ENCODE results near the gene MAGI2. TPM values are rescaled to one million over a fixed set of nuclear protein-coding genes. Genes with fewer than 3 reads are reported as not detected.

MAGI2 gene
- total RNA-seq, result 8.0 TPM

DNA sequence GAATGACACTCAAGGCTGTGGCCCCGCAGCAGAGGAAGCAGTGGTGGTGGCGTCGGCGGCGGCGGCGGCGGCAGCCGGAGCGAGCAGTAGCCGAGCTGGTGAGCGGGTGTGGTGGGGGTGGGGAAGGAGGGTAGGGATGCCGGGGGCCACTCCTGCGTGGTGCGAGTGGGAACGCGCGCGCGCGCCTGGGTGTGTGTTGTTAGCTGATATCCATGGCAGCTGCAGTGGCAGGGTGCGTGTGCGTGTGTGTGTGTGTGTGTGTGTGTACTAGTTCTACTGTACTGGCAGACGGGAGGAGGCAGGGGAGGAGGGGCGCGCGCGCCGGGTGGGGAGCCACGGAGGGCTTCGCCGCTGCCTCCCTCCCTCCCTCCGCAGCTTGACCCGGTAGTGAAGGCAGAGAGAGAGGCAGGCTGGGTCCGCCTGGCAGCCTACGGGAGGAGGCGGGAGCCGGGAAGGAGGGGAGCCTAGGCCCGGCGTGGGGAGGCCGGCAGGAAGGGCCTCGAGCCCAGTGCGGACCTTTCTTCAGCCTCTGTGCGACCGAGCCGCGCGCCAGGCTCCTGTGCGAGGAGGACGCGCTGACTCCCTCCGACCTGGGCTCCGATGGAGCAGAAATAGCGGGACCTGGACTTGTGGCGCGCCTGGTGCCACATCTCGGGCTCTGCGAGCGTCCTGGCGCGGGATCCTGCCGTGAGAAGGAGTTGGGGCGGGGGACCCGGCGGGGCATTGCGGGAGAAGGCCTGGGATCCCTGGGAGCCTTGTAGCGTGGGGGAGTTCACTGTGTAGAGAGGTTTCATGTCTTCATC is at the start of gene MAGI2:
Gene MAGI2 (minus strand): TSS at position 110 of the 803 bp plus-strand sequence. CDS start 347 bp downstream, outside the sequence.
- DNase-seq, result peak; percentile 91

DNA sequence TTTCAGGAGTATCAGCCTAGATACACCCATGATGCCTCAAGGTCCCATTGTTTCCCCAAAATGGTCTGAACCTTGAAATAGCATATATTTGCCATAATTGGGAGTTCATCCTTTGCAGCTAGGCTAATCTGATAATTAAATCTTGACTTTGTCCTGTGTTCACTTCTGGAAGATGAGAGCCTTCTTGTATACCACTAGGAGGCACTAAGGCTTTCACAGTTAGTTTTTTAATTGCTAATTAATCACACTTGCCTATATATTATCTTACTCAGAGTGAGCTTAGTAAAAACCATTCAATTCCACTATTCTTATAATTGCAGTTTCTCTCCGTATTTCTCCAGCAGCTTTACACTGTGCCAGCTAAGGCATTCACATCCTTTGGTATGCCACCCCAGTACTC is 48.7 kb upstream of the MAGI2 start:
- no peak for DNase-seq

DNA sequence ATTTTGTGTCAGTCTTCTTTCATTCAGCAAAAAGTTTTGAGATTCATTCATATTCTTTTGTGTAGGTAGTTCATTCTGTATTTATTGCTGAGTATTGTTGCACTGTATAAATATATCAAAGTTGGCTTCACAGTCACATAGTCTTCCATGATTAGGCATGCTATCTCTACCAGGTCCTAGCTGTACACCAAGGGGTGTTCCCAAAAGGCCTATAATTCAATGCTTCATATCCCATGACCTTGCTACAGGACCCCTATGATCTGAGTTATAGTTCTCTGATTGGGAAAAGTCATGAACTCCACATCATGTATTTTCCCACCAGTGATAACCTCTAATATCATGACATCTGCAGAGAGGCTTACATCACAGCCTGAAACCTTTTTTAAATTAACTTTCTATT is 47.3 kb upstream of the MAGI2 start:
- DNase-seq, result no peak

DNA sequence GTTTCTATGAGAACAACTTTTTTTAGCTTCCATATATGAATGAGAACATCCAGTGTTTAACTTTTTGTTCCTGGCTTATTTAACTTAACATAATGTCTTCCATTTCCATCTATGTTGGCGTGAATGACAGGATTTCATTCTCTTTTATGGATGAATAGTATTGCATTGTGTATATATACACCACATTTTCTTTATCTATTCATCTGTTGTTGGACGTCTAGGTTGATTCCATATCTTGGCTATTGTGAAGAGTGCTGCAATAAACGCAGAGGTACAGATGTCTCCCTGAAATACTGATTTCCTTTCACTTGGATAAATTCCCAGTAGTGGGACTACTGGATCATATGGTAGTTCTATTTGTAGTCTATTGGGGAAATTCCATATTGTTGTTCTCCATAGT is 44.3 kb upstream of the MAGI2 start:
- no peak for DNase-seq

DNA sequence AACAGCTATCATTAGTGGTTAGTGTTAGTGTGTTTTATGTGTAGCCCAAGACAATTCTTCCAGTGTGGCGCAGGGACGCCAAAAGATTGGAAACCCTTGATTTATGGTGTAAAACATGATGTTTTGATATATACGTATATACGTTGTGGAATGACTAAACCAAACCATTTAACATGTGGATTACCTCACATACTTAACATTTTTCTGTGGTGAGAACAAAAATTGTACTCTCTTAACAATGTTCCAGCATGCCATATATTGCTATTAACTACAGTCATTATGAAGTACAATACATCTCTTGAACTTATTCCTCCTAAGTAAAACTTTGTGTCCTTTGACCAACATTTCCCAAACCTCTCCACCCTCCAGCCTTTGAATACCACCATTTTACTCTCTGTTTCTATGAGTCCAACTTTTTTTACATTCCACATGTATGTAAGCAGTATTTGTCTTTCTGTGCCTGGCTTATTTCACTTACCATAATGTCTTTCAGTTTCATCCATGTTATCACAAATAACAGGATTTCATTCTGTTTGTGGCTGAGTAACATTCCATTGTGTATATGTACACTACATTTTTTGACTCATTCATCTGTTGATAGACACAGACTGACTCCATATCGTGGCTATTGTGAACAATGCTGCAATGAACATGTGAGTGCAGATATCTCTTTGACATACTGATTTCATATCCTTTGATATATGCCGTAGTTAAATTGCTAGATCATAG is 42.2 kb upstream of the MAGI2 start:
- DNase-seq, result no peak

DNA sequence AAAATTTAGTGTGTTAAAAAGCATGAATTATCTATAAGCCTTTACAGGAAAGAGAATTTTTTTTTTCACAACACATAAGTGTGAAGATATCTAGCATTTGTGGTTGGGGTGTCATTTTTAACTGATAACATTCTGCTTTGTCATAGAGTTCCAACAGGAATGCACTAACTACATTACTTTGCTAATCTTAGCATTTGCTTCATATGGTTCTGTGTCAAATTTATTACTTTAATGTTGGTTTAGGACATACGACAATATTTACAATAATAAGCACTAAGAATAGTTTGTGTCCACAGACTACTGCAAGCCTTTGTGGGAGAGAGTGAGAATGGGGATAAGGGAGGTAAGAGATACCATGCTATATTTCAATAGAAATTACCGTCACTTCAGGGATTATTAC is 40.6 kb upstream of the MAGI2 start:
- no peak for DNase-seq

DNA sequence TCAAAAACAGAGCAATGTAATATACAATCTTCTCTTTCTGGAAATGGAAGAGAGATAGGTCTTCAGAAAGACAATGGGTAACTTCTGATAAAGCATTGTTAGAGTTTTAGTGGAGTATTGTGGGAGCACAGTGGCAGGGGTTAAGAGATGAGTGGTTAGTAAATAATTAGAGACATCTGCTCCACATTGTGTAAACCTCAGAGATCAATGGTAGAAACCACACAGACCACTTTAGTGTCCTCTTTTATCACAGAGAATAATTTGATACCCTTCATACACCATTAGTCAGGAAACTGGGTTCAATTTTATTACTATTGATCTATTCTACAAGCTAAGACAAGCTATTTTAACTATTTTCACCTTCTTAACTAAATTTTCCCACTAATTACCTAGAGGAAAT is 35.9 kb upstream of the MAGI2 start:
- no peak for DNase-seq

DNA sequence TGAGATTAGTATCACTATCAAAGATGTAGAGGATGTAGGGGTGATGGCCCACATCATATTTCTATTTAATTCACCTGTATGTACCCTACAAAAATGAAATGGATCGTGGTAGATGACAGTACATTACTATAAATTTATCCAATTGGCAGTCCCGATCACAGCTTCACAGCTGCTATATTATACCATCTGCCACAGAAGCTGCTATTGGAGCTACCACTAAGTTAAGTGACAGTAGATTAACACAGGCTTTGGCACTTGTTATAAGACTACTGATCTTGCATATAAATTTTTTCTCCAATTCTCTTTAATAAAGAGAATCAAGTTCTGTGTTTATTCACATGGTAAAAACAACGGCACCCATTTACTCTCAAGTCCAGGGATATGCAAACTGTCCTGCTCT is 24.9 kb upstream of the MAGI2 start:
- no peak for DNase-seq

DNA sequence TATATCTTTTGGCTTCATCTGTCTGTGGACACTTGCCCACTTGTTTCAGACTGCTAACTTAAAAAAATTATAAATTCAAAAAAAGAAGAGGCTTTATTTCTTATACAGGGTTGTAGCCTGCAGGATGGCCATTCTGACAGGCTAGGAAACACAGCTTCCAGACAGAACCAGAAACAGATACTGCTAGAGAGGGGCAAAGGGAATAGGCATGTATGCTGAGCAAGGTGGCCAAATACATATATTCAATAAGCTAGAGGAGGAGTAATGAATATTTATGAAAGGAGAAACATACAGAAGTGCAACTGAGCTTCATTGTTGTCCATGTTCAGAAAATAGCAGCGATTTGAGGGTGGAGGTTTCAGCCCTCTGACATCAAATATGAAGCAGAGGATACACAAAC is 22.0 kb upstream of the MAGI2 start:
- no peak for DNase-seq

DNA sequence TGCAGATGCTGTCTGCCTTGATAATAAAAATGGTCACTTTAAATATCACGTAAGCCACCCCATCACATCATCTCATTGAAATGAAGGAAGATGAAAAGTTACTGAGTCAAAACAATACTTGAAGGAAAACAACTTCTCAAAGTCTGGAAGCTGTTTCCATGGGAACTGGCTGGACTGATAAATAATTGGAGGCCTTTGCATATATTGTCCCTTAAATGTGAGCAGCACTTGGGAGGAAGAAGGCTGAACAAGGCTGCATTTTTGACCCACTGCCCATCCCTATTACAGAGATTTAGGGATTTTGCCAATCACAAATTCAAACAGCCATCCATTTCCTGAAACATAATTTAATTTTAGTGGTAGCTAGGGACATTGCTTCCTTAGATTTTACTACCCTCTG is 18.2 kb upstream of the MAGI2 start:
- DNase-seq, result no peak

DNA sequence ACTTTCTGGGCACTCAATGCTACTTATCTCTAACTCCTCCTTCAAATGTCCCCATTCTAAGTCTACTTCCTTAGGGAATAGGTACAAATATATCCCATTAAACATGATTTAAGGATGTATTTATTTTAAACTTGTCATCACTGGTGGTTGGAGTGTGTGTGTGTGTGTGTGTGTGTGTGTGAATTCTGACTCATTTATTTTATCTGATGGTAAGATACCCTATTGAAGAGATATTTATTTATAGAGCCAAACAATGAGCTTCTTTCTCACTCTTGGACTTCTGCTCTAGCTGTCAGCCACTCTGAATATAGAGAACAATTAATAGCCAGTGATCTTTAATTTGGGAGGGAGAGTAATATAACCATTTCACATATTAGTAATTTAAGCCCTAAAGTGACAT is 17.8 kb upstream of the MAGI2 start:
- no peak for DNase-seq

DNA sequence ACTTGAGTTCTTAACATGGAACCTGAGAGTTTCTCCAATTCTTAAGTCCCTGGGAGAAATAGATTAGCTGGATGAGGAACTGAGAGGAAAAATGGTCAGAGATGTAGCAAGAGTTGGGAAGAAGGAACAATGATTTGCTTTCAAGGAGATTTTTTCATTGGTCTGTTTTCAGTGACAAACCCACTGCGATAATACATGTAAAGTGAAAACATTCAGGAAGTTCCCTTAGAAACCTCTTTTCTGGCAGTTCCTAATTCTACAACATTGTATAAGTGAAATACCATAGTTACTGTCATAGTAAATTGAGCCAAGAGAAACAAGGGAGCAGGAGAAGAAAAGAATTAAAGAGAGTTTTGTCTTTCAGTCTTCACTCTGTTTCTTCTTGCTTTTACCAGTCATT is 12.1 kb upstream of the MAGI2 start:
- peak; percentile 5 for DNase-seq

DNA sequence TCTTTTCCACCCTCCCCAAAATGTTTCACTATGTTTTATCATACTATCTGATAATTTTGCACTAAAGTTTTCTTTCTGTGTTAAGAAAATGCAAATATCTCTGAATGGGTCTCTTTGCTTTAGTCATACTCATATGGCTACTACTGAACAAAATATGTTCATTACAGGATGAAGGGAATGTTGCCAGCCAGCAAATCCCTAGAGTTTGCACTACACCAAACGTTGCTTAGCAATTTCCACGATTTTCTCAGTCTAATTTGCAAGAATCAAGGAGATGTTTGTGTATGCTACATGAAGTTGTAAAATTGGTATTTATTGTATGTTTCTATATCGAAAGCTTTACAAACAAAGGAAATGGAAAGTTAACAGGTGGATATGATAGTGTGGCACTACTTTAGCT is 10.6 kb upstream of the MAGI2 start:
- DNase-seq, result no peak

DNA sequence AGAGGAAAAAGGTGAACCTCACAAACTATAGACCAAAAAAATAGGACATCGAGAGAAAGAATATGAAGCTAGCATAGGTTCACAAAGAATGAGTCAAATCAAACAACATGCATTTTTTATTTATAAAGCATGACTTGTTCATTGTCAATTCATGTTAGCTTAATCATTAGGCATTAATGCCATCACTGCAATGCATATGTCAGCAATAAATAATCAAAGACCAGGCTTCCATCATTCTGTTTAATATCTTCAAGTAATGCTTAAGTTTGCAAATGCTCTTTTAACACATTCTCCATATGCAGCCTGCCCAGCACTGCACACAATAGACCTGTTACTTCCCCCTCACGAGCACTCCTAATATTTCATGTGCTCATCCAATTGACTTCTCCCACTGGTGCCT is 8.9 kb upstream of the MAGI2 start:
- no peak for DNase-seq

DNA sequence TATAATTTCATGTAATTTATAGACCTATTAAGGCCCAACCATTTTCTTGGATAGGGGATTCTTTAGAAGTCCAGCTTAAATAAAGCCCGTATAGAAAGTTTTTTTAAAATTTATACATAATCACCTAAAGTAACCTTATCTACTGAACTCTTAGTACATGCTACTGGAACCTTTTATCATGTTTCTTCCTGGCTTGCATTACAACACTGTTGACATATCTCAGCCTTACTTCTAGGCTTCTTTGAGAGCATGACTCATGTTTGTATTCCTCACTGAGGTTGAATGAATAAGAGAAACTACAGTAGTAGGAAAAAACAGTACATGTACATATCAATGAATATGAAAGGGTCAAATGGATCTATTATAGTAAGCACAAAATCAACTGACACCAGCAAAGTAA is 8.2 kb upstream of the MAGI2 start:
- DNase-seq, result no peak

DNA sequence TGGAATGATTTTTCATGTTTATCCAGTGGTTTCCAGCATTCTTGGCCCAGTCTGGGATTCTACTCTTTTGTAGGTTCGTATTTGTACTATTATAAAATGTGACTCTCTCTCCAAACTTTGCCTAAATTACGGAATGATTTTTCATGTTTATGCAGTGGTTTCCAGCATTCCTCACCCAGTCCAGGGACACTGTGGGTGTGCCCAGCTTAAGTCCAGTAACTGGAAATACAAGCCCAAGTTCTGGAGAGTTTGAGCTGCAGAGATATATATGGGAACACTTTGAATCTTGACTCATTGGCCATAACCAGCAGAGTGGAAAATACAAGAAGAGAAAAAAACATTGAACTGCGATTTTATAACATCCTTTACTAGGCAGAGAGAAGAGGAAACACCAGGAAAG is 5.9 kb upstream of the MAGI2 start:
- no peak for DNase-seq

DNA sequence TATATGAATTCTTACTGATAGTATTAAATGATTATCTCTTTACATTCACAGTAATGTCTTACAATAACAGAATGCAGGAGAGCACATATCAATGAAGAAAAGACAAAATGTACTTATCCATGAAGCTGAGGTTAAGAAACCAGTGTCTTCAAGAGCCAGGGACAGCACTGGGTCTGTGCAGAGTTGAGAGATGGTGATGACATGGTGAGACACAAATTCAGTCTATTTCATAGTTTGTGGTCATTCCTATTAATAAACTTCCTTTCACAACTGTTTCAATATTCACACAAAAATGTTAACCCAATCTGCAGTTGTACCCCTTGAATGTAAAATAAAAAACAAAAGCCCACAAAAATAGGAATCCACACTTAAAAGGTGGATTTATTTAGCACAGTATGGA is 5.3 kb upstream of the MAGI2 start:
- DNase-seq, result no peak

DNA sequence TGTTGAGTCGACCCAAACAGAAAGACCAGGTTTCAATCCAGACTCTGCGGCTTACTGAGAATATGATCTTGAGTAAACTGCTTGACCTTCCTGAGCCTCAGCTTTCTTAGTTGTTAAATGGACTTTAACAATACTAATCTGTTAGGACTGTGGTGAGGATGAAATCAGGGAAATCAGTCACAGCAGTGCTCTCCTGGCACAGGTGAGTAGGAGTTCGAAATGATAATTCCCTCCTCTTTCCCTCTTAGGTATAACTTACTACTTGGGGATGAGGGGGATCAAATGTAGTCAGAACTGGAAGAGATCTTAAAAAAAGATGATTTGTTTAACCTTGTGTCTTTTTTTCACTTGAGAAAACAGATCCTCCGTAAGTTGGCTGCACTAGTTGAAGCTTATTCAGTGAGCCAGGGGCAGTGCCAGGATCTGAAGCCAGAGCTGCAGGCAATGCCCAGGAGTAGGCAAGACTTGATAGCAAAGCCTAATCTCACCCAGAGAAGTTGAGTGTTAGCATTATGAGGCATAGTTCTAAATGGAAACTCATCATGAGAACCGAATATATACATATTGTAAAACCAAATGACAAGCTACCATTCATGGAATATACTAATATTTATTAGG is 1.8 kb upstream of the MAGI2 start:
- no peak for DNase-seq

DNA sequence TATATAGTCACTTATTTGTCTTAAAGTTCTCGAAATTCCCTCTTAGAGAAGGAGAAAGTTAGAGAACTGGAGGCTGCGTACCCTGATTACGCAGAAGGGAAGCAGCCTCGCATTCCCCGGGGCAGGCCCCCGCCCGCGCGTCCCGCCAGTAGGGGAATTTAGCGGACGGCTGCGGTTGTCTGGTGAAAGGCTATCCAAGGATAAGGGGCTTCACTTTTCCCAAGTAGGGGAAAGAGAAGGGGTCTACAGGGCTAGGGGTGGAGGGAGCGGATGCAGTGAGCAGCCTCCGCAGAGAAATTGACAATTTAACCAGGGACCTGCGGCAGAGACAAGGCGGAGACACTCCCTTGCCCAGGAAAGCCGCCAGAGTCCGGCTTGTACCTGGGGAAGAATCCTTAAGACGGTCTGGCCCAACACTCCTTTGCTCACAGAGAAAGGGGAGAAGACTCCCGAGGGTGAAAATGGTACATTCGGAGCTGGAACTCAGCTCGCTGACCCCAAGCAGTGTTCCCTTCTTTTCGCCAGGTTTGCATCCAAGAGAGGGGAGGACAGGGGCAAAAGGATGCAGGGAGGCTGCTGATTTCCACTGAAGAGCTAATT is 994 bp upstream of the MAGI2 start:
- no peak for DNase-seq

DNA sequence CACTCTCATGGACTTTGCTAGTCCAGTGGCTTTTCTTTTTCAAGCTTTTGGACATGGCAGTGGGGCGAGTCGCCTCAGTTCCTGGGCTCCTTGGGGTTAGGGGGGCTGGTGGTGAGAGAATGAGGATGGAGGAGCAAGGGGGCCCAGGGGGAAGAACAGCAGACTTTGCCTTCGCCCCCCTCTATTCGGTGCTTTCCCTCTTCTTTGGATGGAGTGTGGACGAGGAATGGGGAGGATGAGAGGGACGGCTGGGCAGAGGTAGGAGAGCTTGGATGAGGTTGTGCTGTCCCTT is 255 bp downstream of the MAGI2 start:
- no peak for DNase-seq

DNA sequence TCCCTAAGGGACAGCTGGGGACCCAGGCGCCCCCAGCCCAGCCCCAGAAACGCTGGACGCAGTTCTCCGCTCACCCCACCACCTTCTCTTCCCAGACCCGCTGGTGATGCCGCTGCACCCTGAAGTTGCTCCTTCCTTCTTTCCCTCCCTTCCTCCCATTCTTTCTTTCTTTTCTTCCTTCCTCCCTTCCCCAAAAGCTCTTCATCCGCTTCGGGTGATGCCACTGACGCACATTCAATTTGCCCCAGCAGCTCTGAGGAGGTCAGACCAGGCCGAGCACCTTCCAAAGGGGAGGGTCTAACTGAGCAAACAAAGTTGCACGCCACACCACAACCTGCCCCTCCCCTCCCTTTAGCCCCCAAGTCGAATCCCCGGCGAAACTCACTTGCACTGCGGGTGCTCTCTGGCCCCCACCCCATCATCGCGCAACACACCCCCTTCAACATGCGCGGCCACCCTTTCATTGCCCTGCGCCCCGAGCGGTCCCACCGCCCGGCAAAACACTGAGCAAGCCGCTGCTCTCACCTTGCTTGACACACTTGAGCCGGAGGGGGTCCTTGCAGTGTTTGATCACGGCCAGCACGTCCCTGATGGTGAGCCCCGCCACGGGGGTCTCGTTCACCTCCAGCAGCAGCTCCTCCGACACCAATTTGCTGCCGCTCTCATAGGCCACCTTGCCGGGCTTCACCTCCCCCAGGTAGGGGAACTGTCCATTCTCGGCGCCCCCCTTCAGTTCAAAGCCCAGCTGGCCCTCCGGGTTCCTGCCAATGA is 787 bp downstream of the MAGI2 start:
- DNase-seq, result peak; percentile 38

DNA sequence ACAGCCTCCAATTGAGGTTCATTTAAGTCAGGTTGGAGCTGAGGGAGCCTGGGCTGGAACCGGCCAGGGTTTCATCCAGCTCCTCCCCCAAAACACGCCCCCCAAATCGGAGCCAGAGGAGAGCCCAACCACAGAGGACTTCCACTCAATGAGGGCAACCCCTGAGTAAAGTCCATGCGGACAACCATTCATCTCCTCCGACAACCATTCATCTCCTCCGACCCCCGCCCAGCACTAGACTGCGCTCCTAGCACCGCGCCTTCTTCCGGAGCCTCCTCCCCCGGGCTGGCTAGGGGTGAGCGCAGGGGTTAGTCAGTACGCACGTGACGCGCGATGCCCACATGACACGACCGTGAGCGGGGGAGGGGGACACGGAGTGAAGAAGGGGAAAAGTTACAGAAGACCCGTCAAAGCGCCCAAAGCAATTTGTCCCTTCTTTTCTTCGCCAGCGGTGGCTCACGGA is 1.4 kb downstream of the MAGI2 start:
- DNase-seq, result peak; percentile 89

Data from tongue (tissue), 2 donors.